DMS114 treated with DMSO at 0.1 percent for 48 hours (cell line): ENCODE measurements around the gene PEX5L.

ENCODE experiments used
- DNase-seq: peaks from one replicate; lab custom pipeline; 2025; ENCODE audit not compliant: unreplicated experiment; lab: John Stamatoyannopoulos, UW

The PEX5L gene

DNA sequence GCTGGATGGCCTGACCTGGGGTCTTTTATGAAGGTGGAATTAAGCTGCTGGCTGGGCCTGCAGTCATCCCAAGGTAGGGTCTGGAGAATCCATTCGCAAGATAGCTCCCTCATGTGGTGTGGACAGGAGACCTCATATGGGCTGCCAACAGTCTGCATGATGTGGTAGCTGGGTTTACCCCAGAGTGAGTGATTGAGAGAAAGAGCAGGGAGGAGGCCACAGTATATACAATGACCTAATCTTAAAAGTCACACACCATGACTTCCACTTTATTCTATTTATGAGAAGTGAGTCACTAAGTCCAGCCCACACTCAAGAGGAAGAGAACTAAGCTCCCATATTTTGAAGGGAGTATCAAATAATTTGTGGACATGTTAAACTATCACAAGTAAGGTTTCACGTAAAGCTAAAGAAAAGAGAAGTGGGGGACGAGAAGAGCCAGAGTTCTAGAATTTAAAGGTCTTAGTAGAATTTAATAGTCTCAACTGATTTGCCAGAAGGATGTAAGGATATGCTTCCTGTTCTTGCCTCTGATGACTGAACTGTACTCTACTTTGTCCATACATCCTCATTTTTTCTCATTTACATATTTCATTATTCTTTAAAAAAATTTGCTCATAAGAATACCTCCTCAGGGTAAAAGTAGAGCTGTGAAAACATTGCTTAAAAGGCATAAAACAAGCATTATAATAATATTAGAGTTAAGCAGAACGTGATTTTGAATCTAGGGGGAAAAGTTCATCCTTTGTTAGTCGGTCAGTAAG is 184.4 kb downstream of the PEX5L start:
- no peak for DNase-seq

DNA sequence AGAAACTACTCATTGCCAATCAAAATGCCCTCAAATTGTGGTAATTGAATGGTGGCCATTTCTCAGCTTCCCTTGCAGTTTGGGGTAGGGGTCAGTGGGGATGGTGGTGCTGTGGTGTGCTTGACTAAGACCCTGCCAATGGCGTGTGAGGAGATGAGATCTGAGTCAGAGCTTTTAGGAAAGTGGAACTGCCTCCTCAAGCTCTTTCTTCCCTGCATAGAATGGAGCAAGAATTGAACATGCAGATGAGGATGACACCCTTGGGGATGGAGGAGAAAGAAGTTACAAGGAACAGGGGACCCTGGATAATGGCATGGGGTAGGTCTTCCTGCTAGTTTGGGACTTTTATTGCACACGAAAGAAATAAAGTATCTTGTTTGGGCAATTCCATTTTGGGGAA is 188.0 kb downstream of the PEX5L start:
- no peak for DNase-seq

DNA sequence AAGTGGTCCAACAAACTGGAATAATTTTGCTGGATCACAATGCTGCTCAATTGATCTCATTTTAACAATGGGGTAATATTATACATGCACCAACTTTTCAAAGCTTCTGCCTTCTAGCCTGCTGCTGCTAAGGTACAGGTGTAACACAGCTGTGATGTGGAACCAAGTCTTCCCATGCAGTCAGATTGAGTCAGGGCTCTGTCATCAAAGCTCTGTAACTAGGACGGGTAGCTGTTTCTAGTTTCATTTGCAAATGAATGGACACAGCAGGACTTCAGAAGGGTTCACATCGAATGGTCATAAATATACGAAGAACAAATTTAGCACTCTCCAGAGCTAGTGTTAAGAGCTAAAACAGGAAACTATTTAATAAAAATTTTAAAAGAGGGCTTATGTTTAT is 194.7 kb downstream of the PEX5L start:
- DNase-seq, result no peak

DNA sequence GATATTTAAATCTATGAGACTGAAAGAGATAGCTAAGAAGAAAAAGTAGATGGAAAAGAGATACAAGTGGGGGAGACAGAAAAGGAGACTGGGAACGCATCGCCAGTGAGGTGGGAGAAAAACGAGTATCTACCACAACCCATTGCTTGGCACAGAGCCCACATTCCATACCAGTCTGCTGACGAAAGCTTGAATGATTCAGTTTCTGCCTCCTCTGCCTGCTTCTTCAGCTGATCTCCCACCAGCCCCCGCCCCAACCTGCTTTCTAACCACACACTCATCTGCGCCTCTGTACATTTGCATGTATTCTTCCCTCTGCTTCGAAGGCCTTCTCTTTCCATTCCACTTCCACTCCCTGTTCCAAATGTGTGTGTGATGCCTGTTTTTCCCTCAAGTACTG is 195.8 kb downstream of the PEX5L start:
- DNase-seq, result no peak

DNA sequence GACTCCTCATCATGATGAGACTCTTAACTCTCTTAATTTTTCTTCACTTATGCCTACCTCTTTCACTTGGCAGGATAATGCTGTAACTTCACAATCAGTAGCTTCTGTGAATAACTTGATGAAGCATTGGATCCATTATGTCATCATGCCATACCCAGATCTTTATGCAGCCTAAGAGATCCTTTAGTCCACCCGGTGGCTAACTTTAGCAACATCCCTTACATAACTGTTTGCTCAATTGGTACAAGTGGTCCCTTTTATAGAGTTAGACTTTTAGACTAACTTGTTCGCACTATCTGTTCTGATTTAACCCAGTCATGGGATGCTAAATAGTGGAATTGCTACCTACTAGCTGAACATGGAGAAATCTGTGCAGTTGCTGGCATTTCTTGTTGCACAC is 199.4 kb downstream of the PEX5L start:
- no peak for DNase-seq

DNA sequence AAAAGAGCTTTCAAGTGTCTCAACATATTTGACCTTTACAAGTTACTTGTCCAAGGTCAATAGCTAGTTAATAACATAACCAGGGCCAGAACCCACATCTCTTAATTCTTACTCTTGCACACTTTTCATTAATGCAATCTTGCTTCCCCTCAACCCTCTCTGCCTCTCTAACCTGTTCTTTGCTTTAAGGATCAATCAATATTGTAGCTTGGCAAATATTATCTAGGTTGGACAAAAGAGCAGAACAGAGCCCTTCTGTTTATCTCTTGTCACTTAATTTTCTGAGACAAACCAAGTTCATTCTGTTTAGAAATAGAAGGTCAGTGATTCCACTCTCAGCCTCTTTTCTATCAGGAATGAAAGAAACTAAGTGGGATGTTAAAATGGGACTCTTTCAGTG is 203.4 kb downstream of the PEX5L start:
- DNase-seq, result no peak

DNA sequence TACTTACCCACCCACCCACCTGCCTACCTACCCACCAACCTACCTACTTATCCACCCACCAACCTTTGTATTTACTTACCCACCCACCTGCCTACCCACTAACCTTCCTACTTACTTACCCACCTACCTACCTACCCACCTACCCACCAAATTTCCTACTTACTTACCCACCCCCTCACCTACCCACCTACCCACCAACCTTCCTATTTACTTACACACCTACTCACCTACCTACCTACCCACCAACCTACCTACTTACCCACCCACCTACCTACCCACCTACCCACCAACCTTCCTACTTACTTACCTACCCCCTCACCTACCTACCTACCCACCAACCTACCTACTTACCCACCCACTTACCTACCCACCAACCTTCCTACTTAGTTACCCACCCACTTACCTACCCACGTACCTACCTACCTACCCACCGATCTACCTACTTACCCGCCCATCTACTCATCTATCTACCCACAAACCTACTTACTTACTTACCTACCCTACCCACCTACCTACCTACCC is 204.3 kb downstream of the PEX5L start:
- no peak for DNase-seq

DNA sequence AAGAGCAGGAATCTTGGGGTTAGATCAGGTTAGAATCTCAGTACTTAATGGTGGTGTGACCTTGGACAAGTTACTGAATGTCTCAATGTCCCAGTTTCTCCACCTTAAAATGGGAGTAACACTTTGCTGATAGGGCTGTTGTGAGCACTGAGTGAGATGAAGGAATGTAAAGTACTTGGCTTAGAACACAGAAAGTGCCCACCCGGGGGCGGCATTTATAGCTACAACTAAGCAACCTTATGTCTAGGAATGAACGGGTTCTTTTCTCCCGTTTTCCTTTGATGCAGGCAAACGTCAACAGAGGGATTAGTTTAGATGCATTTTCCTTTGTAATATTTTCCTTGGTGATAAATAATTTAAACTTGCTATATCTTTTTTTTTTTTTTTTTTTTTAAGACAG is 207.3 kb downstream of the PEX5L start:
- no peak for DNase-seq

DNA sequence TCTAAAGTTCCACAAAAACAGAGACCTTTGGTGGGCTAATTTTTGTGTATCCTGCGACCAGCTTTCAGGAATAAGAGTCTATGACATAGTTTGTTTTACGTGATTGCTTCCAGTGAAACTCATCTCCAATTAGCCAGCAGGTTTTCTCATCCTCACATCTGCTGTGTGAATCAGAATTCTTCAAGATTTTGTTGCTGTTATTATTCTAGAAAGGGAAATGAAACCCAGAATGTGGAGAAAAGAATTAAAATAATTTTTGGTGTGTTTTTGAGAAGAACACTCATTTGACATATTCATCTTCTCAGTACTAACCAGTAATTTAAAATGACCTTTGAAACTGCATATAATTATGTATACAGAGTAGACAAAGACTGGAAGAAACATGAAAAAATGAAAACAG is 208.0 kb downstream of the PEX5L start:
- DNase-seq, result no peak

DNA sequence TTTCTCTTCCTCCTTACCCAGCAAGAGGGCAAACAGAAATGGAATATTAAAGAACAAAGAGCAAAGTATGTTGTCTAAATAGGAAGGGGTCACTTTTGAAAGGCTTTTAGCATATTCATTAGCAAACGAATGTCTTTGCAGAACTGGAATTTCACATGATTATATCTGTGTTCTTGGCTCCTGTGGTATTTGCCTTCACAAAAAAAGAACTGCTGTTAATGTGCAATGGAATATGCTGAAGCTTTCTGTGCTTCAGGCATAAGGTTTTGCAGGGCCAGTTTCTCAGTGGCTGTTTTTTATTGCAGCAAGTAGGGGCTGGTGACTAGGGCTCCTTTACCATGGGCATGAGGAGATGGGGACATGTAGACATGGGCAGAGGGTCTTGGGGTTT is 210.5 kb downstream of the PEX5L start:
- no peak for DNase-seq

DNA sequence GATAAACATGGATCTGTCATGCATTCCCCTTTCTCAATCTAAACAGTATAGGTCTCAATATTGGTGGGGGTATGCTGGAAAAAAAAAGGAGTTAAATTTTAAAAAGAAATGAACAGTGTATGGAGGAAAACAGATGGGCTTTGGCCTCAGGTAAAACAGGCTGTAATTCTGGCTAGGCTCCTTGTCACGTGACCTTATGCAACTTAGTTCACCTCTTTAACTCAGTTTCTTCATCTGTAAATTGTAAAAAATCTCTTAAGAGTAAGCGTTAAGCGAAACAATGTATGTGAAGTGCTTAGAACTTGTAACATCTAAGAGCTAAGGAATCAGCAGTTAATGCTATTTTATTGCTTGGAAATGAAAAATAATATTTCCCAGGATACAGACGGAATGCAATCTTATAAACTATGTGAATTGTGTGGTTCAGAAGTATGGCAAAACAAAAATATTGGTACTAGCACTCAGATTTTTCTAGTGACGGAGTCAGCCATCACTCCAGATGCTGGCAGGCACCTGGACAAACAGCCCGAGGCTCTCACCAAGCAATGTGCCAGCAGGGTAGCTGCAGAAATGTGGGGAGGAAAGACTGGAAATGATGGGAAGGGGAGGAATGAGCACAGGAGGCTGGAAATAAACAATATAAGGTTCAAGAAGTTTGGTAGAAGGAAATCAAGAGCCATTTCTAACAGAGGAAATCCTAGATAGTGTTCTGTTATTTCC is 211.1 kb downstream of the PEX5L start:
- DNase-seq, result no peak

DNA sequence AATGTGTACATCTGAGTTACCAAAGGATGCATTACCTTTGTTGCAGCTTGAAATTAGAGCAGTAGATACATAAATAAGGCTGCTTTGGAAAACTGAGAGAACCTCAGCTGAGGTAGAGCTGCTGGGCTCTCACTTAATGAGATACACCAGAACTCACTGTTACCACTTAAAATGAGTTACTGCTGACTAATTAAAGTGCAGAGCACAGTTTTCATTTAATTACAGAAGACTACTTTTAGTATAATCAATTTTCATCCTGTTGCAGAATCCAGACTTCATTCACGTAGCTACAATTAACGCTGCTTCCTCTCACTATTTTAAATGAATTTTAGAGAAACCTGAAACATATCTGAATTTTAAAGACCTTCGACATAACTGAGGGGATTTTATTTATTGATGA is 214.4 kb downstream of the PEX5L start:
- no peak for DNase-seq

DNA sequence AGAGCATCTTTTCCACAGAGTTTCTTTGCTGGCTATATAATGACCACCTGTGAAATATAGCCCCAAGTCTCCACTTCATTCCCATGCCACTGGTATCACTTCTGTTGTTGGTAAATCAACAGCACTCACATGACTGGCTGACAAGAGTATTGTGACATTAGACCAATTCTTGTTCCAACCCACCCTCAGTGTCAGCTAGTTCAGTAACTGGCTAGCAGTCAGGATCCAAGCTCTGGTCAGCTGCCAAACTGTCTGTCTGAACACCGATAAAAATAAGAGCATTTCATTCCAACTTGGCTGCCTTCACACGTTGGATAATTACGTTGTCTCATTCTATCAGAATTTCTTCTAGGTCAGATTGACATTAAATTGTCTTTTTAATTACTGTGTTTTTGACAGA is 217.4 kb downstream of the PEX5L start:
- no peak for DNase-seq

DNA sequence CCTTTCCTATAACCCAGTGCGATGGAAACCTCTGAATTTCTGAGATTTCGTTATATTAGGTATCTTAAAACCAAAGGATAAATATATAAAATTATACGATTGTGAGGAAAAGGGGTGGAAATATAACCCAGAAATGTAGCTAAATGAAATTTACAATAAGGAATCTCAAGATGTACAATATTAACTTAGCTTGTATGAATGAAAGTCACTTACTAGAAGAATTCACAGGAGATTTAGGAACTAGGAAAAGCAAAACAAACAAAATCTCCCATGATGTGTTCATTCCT is 224.7 kb downstream of the PEX5L start:
- DNase-seq, result no peak

DNA sequence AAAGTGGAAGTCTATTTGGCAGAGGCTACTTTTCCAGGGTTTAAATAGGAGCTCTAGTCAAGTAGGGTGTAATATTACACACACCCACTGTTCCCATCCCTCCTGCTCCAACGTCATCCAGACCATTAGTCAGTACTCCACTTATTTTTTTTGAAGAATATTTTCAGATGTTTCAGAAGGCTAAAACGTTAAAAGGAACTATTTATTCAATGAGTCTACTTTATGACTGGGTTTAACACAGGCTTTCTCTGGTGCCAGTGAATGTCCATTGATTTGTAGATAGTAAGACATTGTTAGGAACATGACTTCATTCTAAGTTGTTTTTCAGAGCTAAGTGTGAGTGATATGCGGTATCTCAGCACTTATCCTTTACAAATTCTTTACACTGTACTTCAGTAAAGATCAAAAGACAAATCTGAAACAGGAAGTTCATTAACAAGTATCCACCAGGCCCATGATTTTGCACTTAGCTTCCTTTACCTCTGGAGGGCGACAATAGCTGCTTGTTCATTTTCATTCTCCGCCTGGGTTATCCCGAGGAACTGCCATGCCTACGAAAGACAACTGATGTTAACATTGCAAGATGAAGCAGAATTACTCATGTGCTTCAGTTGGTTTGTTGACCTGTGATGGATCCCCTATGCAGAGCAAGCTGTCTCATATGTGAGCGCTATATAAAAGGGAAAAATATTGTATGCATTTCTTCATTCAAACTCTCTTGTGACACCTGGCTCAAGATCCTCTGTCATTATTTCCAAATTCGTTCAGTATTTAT is 225.2 kb downstream of the PEX5L start:
- peak; percentile 40 for DNase-seq

DNA sequence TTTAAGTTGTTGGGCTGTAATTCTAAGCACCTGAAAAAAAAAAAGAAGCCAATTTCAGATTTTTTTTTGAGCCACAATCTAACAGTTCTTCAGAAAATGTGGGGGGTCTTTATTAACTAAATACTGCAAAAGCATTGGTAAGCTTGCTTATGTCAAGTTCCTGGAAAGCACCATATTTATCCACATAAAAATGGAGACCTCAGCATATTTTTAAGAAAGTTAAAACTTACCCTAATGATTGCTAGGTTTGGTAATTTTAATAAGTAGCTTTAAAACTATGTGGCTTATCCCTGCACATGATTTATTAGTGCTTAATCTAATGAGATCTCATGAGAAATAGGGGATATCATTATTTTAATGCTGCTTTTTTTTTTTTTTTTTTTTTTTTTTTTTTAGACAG is 227.1 kb downstream of the PEX5L start:
- DNase-seq, result no peak

DNA sequence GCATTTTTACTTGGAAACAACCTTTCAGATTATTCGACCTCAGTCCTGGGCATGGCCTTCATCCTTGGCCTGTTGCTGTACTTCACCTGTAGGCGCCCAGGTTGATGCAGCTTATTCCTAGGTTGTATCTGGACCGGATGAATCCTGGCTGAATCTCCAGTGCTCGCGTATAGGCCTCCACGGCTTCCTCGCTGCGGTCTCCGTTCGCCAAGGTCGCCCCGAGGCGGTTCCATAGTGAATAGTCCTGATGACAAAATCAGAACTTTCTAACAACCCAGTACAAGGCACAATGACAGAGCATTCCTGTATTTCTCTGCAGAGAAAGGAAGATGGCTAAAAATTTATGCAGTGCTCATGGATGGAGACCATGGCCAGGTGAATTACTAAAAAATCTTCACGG is 229.1 kb downstream of the PEX5L start:
- no peak for DNase-seq

DNA sequence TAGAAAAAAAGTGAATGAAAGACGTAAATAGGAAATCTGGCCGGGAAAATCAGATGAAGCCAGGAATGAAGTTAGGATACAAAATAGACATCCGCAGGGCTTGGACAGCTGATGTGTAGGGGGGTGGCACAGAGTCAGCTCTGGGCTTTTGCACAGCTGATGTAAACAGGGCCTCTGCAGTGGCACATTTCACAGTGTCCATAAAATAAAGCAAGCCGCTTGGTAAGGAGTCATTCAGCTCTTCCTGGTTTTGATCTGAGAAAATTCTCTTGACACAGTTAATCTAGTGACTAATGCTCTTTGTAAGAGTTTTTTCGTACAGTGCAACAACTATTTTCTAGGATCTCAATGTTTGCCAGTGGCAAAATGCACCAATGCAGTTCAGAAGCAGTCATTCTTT is 230.6 kb downstream of the PEX5L start:
- DNase-seq, result no peak

DNA sequence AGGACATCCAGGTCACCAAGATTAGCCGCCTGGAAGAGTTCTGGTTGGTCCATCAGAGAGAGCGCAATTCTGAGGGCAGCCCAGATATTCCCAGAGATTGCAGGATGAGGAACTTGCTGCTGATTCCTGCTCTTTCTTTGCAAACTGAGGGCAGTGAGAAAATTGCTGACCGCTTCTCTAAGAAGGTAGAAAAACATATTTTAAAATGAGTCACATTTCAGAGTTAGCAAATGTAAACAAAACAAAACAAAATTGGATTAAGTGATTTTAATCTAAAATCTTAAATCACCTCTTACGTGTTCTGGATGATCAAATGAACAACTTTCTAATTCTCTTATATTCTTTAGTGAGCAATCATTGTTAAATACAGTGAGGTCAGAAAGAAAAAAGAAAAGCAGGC is 234.9 kb downstream of the PEX5L start:
- DNase-seq, result no peak

DNA sequence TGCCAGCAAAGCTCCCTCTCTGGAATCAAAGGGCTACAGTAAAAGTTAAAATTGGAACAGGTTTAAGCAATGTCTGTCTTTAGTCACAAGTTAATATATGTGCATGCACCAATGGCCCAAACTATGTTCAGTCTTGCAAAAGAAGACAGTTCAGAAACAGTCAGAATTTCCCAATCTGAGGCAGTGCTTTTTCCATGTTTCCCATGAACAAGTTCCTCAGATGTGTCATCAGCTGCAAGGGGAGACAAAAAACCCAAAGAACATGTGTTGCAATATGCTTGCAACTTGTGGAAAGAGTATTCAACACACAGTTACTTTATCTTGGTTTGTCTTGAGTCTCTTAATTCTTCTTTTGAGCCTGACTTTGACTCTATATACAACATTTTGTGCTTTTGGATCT is 235.5 kb downstream of the PEX5L start:
- DNase-seq, result no peak

DNA sequence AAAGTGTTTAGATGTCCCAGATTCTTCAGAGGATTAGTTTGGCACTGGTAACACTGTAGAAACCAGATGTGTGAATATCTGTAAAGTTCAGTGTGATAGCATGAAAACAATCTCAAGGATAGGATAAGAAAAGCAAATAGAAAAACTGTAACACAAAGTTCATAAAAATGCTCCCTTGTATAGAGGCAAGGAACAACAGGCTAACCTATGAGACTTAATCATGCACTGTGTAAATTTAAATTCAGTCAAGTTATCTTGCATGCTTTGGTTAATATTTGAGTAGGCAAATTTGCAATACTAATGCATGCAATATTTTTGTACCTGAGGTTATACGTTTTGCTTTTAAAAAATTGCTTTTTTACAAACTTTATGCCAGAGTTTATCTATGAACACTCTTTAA is 239.5 kb downstream of the PEX5L start:
- no peak for DNase-seq

DNA sequence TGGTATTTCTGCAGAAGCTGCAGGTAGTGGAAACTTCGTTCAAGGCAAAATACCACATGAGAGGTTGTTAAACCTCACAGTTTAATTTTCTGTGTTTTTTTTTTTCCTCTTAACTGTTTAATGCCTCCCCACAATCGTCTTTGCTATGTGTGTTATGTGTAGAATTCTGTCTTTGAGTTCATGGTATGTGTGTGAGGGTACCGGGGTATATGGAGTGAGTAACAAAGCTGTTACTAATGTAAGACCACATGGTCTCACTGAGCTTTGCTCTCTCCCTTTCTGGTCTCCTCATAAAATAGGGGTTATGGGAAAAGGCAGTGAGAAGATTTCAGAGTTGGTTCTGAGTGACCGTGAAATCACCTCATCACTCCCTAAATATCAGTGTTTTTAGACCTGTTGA is 240.3 kb downstream of the PEX5L start:
- no peak for DNase-seq
